GM12873 (cell line): ENCODE measurements around the gene CLEC4M.

Experiments
- CTCF ChIP-seq: IDR thresholded peaks from 2 replicates; pipeline ENCODE4 v1.5.1; 2012; ENCODE audit warnings: low read depth, mild to moderate bottlenecking, moderate library complexity, low read length, control low read depth; ENCODE audit not compliant: insufficient read depth; ENCODE audit errors: missing control alignments

The CLEC4M gene

GRCh38 chr19:7788933-7789323 lies 25.9 kb downstream of the CLEC4M start:
- no peak for TF ChIP-seq CTCF

DNA sequence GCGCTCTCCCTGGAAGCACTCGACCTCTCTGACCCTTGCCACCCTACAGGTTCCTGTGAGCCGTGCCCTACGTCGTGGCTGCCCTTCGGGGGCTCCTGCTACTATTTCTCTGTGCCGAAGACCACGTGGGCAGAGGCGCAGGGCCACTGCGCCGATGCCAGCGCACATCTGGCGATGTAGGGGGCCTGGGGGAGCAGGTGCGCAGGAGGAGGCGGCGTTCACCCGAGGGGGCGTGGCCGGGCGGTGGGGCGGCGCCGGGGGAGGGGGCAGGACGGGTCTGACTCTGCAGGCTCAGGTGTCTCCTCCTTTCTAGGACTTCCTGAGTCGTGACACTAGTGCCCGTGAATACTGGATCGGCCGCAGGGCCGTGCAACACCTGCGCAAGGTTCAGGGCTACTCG lies 26.4 kb downstream of the CLEC4M start:
- no peak for TF ChIP-seq CTCF

- no peak for TF ChIP-seq CTCF
These were observed 27.4 kb downstream of the CLEC4M start for GRCh38 chr19:7790416-7790815.

DNA sequence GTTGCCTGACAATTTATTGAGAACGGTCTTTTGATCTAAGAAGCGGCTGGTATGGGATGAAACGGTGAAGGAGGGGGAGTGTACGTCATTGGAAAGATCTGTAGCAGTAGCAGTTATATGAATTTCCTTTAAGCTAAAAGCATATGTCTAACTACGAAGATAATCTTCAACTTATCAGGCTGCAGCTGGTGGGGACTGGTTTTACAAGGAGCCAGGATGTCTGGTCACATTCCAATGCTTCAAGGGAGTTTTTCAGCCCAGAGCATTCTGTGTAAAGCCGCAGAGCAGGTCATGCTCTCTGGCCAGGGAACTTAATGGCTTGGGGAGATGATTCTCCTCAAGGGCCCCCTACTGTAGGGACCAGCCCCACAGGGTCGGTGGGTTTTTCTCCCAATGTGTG lies 29.2 kb downstream of the CLEC4M start:
- no peak for TF ChIP-seq CTCF

- TF ChIP-seq CTCF: no peak
These were observed 30.4 kb downstream of the CLEC4M start for GRCh38 chr19:7793493-7793892.

DNA sequence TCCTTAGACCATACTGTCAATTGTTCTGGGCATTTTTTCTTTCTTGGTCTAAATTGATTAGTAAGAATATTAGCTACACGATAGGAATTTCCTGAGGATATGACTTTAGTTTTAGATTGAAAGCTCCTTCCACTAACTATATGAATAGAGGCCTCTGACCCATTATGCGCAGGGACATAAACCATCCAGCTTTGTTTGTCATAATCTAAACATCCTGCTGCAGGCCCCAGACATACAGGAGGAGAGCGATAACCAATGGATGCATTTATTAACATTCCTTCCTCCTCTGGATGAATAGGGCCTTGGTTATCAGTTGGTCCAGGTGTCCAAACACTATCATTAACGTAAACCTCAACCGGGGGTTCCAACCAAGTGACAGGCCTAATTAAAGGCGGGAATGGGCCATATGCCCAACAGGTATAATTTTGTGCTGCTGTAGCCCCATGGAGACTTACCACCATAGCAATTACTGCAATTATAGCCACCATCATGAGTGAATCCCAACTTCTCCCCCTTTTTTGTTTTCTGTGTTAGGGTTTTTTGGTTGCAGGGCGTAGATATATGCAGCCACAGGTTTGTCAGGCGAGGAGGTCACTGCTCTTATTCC lies 32.6 kb downstream of the CLEC4M start:
- no peak for TF ChIP-seq CTCF

DNA sequence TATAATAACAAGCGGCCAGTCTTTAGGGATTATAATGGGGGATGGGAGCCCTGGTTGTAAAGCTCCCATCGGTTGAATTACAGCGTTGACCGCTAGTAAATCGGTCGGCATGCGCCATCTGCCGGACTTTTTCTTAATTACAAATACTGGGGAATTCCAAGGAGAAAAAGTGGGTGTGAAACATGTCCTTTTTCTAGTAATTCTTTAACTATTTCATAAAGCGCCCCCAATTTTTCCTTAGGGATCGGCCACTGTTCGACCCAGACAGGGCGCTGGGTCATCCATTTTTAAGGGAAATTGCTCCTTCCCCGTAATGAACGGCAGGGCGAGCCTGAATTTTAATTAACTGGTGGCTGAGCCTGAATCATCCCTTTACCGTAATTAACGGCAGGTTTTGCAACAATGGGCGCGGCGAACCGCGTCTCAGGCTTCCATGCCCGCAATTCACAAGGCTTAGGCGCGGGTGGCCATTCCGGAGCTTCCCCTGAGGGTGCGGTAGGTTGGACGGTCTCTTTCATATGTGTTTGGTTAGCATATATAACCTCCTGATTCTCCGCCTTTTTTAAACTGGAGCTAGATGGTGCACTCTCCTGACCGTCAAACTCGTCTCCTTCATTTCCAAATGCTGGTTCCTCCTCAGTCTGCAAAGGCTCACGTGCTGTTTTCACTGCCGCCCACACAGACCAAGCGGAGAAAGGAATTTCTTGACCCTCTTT lies 36.8 kb downstream of the CLEC4M start:
- TF ChIP-seq CTCF: peak; percentile 52
